ENCODE measurements around the gene MRGPRG.

The MRGPRG gene

GRCh38 chr11:3245071-3245470 lies 26.5 kb upstream of the MRGPRG start:
- no peaks in the 10 kb centered on the region for H4K20me1 ChIP-seq (ENCODE audit: insufficient read depth)
- no peaks in the 10 kb centered on the region for H3K4me1 ChIP-seq (ENCODE audit: low read depth, poor library complexity, severe bottlenecking)
- no peak for TF ChIP-seq CTCF (conservative IDR thresholded peaks at IDR 0.05; ENCODE audit: low read depth, low read length)
- no peak overlapping the region for H3K4me2 ChIP-seq
- no peak overlapping the region for H3K9ac ChIP-seq
- no peak overlapping the region for H2AFZ ChIP-seq (ENCODE audit: low read depth)
- no peak overlapping the region for H3K4me3 ChIP-seq (IDR thresholded peaks at IDR 0.05; ENCODE audit: insufficient read depth, low read depth, low read length)
- no peaks in the 10 kb centered on the region for H3K79me2 ChIP-seq (ENCODE audit: insufficient read depth, low read depth)
- H3K36me3 ChIP-seq (ENCODE audit: insufficient read depth), result no peaks in the 10 kb centered on the region
- no peak overlapping the region for H3K27ac ChIP-seq
- H3K27me3 ChIP-seq (ENCODE audit: insufficient read depth, low read depth), result no peaks in the 10 kb centered on the region

GRCh38 chr11:3243880-3244279 lies 25.3 kb upstream of the MRGPRG start:
- Histone ChIP-seq H3K4me2 (no peak overlapping the region), H3K27ac (no peak overlapping the region), H3K4me1 (ENCODE audit: low read depth, poor library complexity, severe bottlenecking) (no peaks in the 10 kb centered on the region), H2AFZ (ENCODE audit: low read depth) (no peak overlapping the region), H3K9ac (no peak overlapping the region), H3K36me3 (ENCODE audit: insufficient read depth) (no peaks in the 10 kb centered on the region), H3K79me2 (ENCODE audit: insufficient read depth, low read depth) (no peaks in the 10 kb centered on the region), H4K20me1 (ENCODE audit: insufficient read depth) (no peaks in the 10 kb centered on the region), H3K4me3 (IDR thresholded peaks at IDR 0.05; ENCODE audit: insufficient read depth, low read depth, low read length) (no peak overlapping the region), H3K27me3 (ENCODE audit: insufficient read depth, low read depth) (no peaks in the 10 kb centered on the region)
- TF ChIP-seq CTCF (conservative IDR thresholded peaks at IDR 0.05; ENCODE audit: low read depth, low read length), result no peak

GRCh38 chr11:3237119-3237518 lies 18.5 kb upstream of the MRGPRG start:
- Histone ChIP-seq H3K4me3 (IDR thresholded peaks at IDR 0.05; ENCODE audit: insufficient read depth, low read depth, low read length) (no peak overlapping the region), H3K4me2 (no peak overlapping the region), H4K20me1 (ENCODE audit: insufficient read depth) (no peaks in the 10 kb centered on the region), H3K9ac (no peak overlapping the region), H3K4me1 (ENCODE audit: low read depth, poor library complexity, severe bottlenecking) (no peaks in the 10 kb centered on the region), H2AFZ (ENCODE audit: low read depth) (no peak overlapping the region), H3K27me3 (ENCODE audit: insufficient read depth, low read depth) (peaks cover 7% of the 10 kb centered on the region; the same call in 1 of the 2 replicates), H3K36me3 (ENCODE audit: insufficient read depth) (no peaks in the 10 kb centered on the region), H3K79me2 (ENCODE audit: insufficient read depth, low read depth) (no peaks in the 10 kb centered on the region), H3K27ac (no peak overlapping the region)
- TF ChIP-seq CTCF (conservative IDR thresholded peaks at IDR 0.05; ENCODE audit: low read depth, low read length), result no peak

- no peak overlapping the region for H3K4me2 ChIP-seq
- H3K79me2 ChIP-seq (ENCODE audit: insufficient read depth, low read depth), result no peaks in the 10 kb centered on the region
- no peak overlapping the region for H3K4me3 ChIP-seq (IDR thresholded peaks at IDR 0.05; ENCODE audit: insufficient read depth, low read depth, low read length)
- H3K9ac ChIP-seq, result no peak overlapping the region
- TF ChIP-seq CTCF (conservative IDR thresholded peaks at IDR 0.05; ENCODE audit: low read depth, low read length), result no peak
- no peaks in the 10 kb centered on the region for H4K20me1 ChIP-seq (ENCODE audit: insufficient read depth)
- H3K27me3 ChIP-seq (ENCODE audit: insufficient read depth, low read depth), result peaks cover 22% of the 10 kb centered on the region; the same call in 1 of the 2 replicates
- H3K4me1 ChIP-seq (ENCODE audit: low read depth, poor library complexity, severe bottlenecking), result no peaks in the 10 kb centered on the region
- H2AFZ ChIP-seq (ENCODE audit: low read depth), result no peak overlapping the region
- H3K36me3 ChIP-seq (ENCODE audit: insufficient read depth), result no peaks in the 10 kb centered on the region
- no peak overlapping the region for H3K27ac ChIP-seq
Observed at GRCh38 chr11:3234846-3235245, 16.2 kb upstream of the MRGPRG start.

All from KMS-11 (cell line).